ENCODE measurements around the gene KRTAP7-1.

Gene KRTAP7-1

GRCh38 chr21:30831194-30831765, 1.7 kb upstream of the KRTAP7-1 start:
- TF ChIP-seq, protein P1, sequence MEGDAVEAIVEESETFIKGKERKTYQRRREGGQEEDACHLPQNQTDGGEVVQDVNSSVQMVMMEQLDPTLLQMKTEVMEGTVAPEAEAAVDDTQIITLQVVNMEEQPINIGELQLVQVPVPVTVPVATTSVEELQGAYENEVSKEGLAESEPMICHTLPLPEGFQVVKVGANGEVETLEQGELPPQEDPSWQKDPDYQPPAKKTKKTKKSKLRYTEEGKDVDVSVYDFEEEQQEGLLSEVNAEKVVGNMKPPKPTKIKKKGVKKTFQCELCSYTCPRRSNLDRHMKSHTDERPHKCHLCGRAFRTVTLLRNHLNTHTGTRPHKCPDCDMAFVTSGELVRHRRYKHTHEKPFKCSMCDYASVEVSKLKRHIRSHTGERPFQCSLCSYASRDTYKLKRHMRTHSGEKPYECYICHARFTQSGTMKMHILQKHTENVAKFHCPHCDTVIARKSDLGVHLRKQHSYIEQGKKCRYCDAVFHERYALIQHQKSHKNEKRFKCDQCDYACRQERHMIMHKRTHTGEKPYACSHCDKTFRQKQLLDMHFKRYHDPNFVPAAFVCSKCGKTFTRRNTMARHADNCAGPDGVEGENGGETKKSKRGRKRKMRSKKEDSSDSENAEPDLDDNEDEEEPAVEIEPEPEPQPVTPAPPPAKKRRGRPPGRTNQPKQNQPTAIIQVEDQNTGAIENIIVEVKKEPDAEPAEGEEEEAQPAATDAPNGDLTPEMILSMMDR (IDR thresholded peaks at IDR 0.05; ENCODE audit: extremely low read depth, insufficient read depth, missing control alignments): peak; percentile 65
- peak; percentile 31 for DNase-seq (ENCODE audit: low spot score)
- in situ Hi-C loops (cut with MboI; ENCODE audit: low pct_unique_long_range_greater_than_20kb, low sequenced_read_pairs, unreplicated experiment): loop anchor here (10.0 kb wide), 1 partner anchor 254 kb away; no protein-coding TSS in a partner anchor

GRCh38 chr21:30818837-30819610, 10.5 kb downstream of the KRTAP7-1 start:
- no peak for DNase-seq (ENCODE audit: low spot score)
- in situ Hi-C loops (cut with MboI; ENCODE audit: low pct_unique_long_range_greater_than_20kb, low sequenced_read_pairs, unreplicated experiment): no loop called here
- TF ChIP-seq, protein P1 (IDR thresholded peaks at IDR 0.05; ENCODE audit: extremely low read depth, insufficient read depth, missing control alignments): no peak

DNA sequence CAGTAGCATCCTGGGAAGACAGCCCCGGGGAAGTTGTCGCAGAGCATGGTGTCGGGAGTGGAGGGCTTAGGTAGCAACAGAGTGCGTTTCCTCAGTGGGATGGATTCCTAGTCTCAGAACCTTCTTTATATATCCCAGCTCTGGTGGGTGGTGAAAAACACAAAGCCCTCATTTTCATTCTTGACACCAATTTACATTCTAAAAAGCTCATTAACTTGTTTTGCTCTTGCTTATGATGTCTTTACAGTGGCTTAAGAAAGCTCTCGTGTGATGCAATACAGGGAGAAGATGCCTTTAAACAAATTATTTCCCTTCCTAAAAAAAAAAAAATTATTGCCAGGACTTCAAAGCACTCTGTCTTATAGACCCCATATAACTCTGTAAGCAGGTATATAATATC, 16.4 kb downstream of the KRTAP7-1 start, which contains the start of gene KRTAP8-1:
KRTAP8-1 (minus strand) TSS at position 101 of the 400 bp plus-strand sequence; CDS start at position 47, 54 bp downstream.
- TF ChIP-seq, protein P1 (IDR thresholded peaks at IDR 0.05; ENCODE audit: extremely low read depth, insufficient read depth, missing control alignments): no peak
- DNase-seq (ENCODE audit: low spot score): no peak
- in situ Hi-C loops (cut with MboI; ENCODE audit: low pct_unique_long_range_greater_than_20kb, low sequenced_read_pairs, unreplicated experiment): no loop called here

DNA sequence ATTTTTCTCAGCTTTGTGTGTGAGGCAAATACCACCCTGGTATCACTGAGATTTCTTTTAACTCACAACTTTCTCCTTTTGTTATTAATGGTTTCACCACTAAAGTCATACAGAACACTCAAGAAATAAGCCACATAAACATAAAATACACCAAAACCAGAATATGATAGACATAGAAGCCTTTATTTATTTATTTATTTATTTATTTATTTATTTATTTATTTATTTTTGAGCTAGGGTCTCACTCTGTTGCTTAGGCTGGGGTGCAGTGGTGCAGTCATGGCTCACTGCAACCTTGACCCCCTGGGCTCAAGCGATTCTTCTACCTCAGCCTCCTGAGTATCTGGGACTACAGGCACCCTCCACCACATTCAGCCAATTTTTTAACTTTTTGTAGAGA, 29.0 kb downstream of the KRTAP7-1 start:
- no peak for DNase-seq (ENCODE audit: low spot score)
- TF ChIP-seq, protein P1 (IDR thresholded peaks at IDR 0.05; ENCODE audit: extremely low read depth, insufficient read depth, missing control alignments): no peak
- in situ Hi-C loops (cut with MboI; ENCODE audit: low pct_unique_long_range_greater_than_20kb, low sequenced_read_pairs, unreplicated experiment): no loop called here

DNA sequence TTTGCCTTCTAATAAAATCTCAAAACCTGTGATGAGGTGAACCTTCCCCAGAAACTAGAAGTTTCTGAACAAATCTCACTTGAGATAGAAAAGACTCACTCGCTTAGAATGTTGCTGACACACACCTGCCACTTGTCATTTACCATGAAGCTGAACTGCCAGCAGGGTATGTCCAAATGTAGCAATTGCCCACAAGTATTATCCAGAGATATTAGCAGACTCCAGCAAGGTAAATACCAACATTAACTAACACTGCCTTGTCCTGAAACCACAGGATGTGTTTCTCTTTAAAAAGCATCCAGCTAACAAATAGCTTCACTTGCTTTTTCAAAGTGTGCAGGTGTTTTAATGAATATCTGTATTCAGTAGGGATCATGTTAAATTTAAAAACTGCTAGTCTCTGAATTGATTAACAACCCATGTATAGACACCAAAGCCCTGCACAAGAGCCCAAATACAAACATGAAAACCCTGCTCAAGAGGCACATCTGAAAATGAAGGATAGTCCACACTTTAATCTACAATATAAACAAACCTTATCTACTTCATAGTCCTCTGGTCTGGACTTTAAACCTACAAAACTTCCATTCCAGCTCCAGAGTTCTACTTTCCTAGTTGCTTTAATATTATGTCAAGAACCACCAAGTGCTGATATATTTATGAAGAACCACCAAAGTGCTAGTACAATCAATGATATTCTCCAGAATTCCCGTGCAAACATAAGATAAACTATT, 35.8 kb downstream of the KRTAP7-1 start:
- TF ChIP-seq, protein P1 (IDR thresholded peaks at IDR 0.05; ENCODE audit: extremely low read depth, insufficient read depth, missing control alignments): no peak
- no peak for DNase-seq (ENCODE audit: low spot score)
- in situ Hi-C loops (cut with MboI; ENCODE audit: low pct_unique_long_range_greater_than_20kb, low sequenced_read_pairs, unreplicated experiment): no loop called here

DNA sequence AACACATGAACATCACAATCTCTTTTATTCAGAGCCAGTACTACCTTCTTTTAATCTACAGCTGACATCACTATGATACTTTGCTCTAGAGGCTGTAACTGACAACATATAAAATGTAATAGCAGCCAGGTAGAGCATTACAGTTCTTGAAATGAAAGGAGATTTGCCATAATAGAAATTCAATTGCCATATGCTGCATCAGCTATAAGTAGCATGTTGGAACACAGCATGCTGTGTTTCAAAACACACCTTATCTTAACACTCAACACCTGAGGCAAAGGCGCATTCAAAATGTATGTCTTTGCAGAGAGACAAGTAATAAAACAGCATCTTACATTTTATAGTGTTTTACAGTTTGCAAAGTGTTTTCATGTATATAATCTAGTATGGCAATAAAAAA, 50.3 kb downstream of the KRTAP7-1 start:
- DNase-seq (ENCODE audit: low spot score): no peak
- in situ Hi-C loops (cut with MboI; ENCODE audit: low pct_unique_long_range_greater_than_20kb, low sequenced_read_pairs, unreplicated experiment): no loop called here
- TF ChIP-seq, protein P1 (IDR thresholded peaks at IDR 0.05; ENCODE audit: extremely low read depth, insufficient read depth, missing control alignments): no peak

All from GM13977 (cell line).